Measurements from ENCODE around the gene LIMK1.

GRCh38 chr7:74116356-74116755 is 32.8 kb downstream of the LIMK1 start:
- TF ChIP-seq CHCHD3 (CRISPR knock-in tag; IDR thresholded peaks at IDR 0.05) (no peak), HIC2 (CRISPR knock-in tag; IDR thresholded peaks at IDR 0.05; ENCODE audit: low read depth) (no peak), BRCA1 (CRISPR knock-in tag; IDR thresholded peaks at IDR 0.05) (no peak), YY1 (IDR thresholded peaks at IDR 0.05; ENCODE audit: insufficient read depth, insufficient replicate concordance, low read depth, low read length) (no peak), CTCF (CRISPR knock-in tag; IDR thresholded peaks at IDR 0.05) (no peak), ZNF776 (CRISPR knock-in tag; IDR thresholded peaks at IDR 0.05) (no peak), ZNF788 (CRISPR knock-in tag; IDR thresholded peaks at IDR 0.05; ENCODE audit: borderline replicate concordance) (no peak), ZMAT3 (CRISPR knock-in tag; conservative IDR thresholded peaks at IDR 0.05) (no peak), ZNF20 (CRISPR knock-in tag; IDR thresholded peaks at IDR 0.05) (no peak), ETV6 (CRISPR knock-in tag; conservative IDR thresholded peaks at IDR 0.05) (no peak)

All from HepG2 (cell line).